Ovary (tissue), 3 donors: ENCODE measurements around the gene SH3TC2.

Experiments used
- EP300 ChIP-seq: sonication (generic); formaldehyde crosslinking; IDR thresholded peaks from one replicate; pipeline ENCODE4 v1.6.1; 2017; ENCODE audit warnings: antibody characterized with exemption
- POLR2A ChIP-seq: fragments of 450-650 bp; IDR thresholded peaks from one replicate; pipeline ENCODE4 v1.6.1; 2017; ENCODE audit warnings: antibody characterized with exemption, mild to moderate bottlenecking, moderate library complexity
- TF ChIP-seq, protein P1 (sequence below), 3 donors: fragments of 450-650 bp in 2 of 3; fragments of 200-600 bp in 1 of 3; IDR thresholded peaks; one replicate each; pipeline versions ENCODE4 v1.5.1 to v1.8.0; 2016 to 2022; ENCODE audit warnings: antibody characterized with exemption in 3 of 3, mild to moderate bottlenecking in 1 of 3
- donor health status: DM: no; HTN: no; CAD: no.

DNA sequence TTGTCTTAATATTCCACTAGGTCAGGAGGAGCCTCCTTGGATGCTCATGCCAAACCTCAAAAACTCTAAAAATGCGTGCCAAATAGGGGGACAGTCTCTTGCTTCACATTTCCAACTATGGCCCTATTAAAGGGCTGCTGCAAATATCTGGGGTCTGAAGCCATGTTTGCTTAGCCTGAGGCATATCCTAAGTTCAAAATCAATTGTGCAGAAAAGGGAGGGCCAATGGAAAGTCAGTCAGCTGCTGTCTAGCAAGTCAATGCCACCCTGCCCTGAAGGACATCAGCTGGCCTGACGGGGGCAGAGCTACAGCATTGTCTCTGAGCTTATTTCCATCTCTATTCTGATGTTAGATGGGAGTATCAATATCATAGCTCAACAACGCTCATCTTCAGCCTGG, 93.6 kb downstream of the SH3TC2 start:
- TF ChIP-seq POLR2A (no peak), EP300 (no peak)
- TF ChIP-seq, protein P1, sequence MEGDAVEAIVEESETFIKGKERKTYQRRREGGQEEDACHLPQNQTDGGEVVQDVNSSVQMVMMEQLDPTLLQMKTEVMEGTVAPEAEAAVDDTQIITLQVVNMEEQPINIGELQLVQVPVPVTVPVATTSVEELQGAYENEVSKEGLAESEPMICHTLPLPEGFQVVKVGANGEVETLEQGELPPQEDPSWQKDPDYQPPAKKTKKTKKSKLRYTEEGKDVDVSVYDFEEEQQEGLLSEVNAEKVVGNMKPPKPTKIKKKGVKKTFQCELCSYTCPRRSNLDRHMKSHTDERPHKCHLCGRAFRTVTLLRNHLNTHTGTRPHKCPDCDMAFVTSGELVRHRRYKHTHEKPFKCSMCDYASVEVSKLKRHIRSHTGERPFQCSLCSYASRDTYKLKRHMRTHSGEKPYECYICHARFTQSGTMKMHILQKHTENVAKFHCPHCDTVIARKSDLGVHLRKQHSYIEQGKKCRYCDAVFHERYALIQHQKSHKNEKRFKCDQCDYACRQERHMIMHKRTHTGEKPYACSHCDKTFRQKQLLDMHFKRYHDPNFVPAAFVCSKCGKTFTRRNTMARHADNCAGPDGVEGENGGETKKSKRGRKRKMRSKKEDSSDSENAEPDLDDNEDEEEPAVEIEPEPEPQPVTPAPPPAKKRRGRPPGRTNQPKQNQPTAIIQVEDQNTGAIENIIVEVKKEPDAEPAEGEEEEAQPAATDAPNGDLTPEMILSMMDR (IDR thresholded peaks at IDR 0.05): no peak
